G401.6 (cell line): ENCODE results near the gene LTA.

ENCODE experiments used
- FAIRE-seq: peaks from 2 replicates; lab custom pipeline; 2012; peaks lifted over from hg19 to GRCh38; lab: Jason Lieb, UNC

The LTA gene

GRCh38 chr6:31569861-31570536, 2.1 kb upstream of the LTA start:
- no peak for FAIRE-seq

- no peak for FAIRE-seq
Measured at GRCh38 chr6:31573239-31574105, 1.4 kb downstream of the LTA start.

- FAIRE-seq, result no peak
Measured at GRCh38 chr6:31574106-31575061, 2.3 kb downstream of the LTA start.

GRCh38 chr6:31575335-31575901, 3.3 kb downstream of the LTA start, which contains the start of gene TNF:
TNF (plus strand) TSS chr6:31575565; CDS start chr6:31575742, 177 bp downstream.
- no peak for FAIRE-seq

GRCh38 chr6:31575952-31576685, 4.0 kb downstream of the LTA start:
- FAIRE-seq, result no peak

- no peak for FAIRE-seq
Measured at GRCh38 chr6:31576897-31577578, 4.9 kb downstream of the LTA start.

GRCh38 chr6:31577579-31577966, 5.5 kb downstream of the LTA start:
- no peak for FAIRE-seq

- FAIRE-seq, result no peak
Measured at GRCh38 chr6:31578184-31579118, 6.4 kb downstream of the LTA start.

- FAIRE-seq, result no peak
Measured at GRCh38 chr6:31579119-31579505, 7.0 kb downstream of the LTA start.

- FAIRE-seq, result no peak
Measured at GRCh38 chr6:31579546-31580437, 7.7 kb downstream of the LTA start.

GRCh38 chr6:31580438-31580740, 8.3 kb downstream of the LTA start:
- no peak for FAIRE-seq

GRCh38 chr6:31580807-31581433, 8.8 kb downstream of the LTA start:
- no peak for FAIRE-seq

- no peak for FAIRE-seq
Measured at GRCh38 chr6:31581434-31582229, 9.5 kb downstream of the LTA start.

GRCh38 chr6:31582230-31582643, 10.1 kb downstream of the LTA start, which contains the start of gene LTB:
LTB (minus strand) TSS chr6:31582424; CDS start chr6:31582417, 7 bp downstream.
- no peak for FAIRE-seq

- no peak for FAIRE-seq
Measured at GRCh38 chr6:31585491-31585890, 13.4 kb downstream of the LTA start.

- FAIRE-seq, result no peak
Measured at GRCh38 chr6:31586008-31586407, 13.9 kb downstream of the LTA start, which contains the start of gene LST1. LST1 (plus strand) TSS chr6:31586277; CDS start chr6:31587300, 1,023 bp downstream.

GRCh38 chr6:31586599-31587281, 14.7 kb downstream of the LTA start:
- no peak for FAIRE-seq
